Lower leg skin (tissue), 3 donors: ENCODE measurements around the gene DDX3Y.

Source experiments
- POLR2A ChIP-seq, 2 donors: fragments of 450-650 bp; IDR thresholded peaks; one replicate each; pipeline ENCODE4 v1.6.1; 2016 to 2017; ENCODE audit warnings: antibody characterized with exemption in 2 of 2, mild to moderate bottlenecking in 1 of 2, moderate library complexity in 1 of 2
- TF ChIP-seq, protein P1 (sequence below), 3 donors: fragments of 450-650 bp; IDR thresholded peaks; one replicate each; pipeline ENCODE4 v1.5.1; 2016; ENCODE audit warnings: antibody characterized with exemption in 3 of 3, mild to moderate bottlenecking in 3 of 3, moderate library complexity in 2 of 3

DNA sequence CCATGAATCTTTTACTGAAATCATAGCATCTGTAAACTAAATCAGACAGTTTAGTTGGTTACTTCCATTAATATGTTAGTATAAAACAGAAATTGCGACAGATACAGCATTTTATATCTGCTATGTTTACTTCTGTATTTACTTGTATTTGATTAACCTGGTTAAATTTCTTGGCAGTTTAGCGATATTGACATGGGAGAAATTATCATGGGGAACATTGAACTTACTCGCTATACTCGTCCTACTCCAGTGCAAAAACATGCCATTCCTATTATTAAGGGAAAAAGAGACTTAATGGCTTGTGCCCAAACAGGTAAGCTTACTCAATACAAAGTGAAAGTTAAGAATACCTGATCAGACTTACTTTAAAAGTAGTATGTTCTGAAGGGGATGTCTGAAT is 8.9 kb downstream of the DDX3Y start:
- TF ChIP-seq, protein P1, sequence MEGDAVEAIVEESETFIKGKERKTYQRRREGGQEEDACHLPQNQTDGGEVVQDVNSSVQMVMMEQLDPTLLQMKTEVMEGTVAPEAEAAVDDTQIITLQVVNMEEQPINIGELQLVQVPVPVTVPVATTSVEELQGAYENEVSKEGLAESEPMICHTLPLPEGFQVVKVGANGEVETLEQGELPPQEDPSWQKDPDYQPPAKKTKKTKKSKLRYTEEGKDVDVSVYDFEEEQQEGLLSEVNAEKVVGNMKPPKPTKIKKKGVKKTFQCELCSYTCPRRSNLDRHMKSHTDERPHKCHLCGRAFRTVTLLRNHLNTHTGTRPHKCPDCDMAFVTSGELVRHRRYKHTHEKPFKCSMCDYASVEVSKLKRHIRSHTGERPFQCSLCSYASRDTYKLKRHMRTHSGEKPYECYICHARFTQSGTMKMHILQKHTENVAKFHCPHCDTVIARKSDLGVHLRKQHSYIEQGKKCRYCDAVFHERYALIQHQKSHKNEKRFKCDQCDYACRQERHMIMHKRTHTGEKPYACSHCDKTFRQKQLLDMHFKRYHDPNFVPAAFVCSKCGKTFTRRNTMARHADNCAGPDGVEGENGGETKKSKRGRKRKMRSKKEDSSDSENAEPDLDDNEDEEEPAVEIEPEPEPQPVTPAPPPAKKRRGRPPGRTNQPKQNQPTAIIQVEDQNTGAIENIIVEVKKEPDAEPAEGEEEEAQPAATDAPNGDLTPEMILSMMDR (IDR thresholded peaks at IDR 0.05) = no peak
- TF ChIP-seq POLR2A (IDR thresholded peaks at IDR 0.05) = no peak
